IMR-90 (cell line): ENCODE measurements around the gene BTLA. TPM values are rescaled to one million over a fixed set of nuclear protein-coding genes. Genes with fewer than 3 reads are reported as not detected.

ENCODE experiments used
- ATAC-seq: fragments of 200-7000 bp; cut with Tn5 transposase; 2 replicates; pipeline ENCODE4 v1.9.1; 2020; ENCODE audit warnings: low read depth, mild to moderate bottlenecking, moderate library complexity
- BruUV-seq: library from RNA; stranded (reverse); fragments of 400-500 nt; replicated peaks from 2 replicates; lab custom pipeline; 2021; lab: Mats Ljungman, UMichigan
- CTCF ChIA-PET: fragments of 300-600 bp; formaldehyde crosslinking; extraction: SDS; loops from one replicate; lab custom pipeline; 2021; ENCODE audit warnings: antibody characterized with exemption; lab: Yijun Ruan, JAX
- POLR2A ChIA-PET: fragments of 300-600 bp; sonication (Branson Sonifier 250); formaldehyde crosslinking; loops from one replicate; lab custom pipeline; 2022; ENCODE audit warnings: antibody characterized with exemption; ENCODE audit not compliant: unreplicated experiment; lab: Charles Lee
- DNase-seq: peaks from one replicate; pipeline ENCODE4 v3.0.0; 2013
- H2AFZ ChIP-seq: replicated peaks from 2 replicates; pipeline ENCODE3; 2013; ENCODE audit warnings: low read length, mild to moderate bottlenecking; ENCODE audit not compliant: poor library complexity
- H2AK5ac ChIP-seq: 2 replicates; pipeline ENCODE4 v1.6.1; 2013; ENCODE audit warnings: low read depth, low read length, inconsistent platforms
- H2AK9ac ChIP-seq: replicated peaks from 2 replicates; pipeline ENCODE3; 2013; ENCODE audit warnings: mild to moderate bottlenecking, low read depth, low read length, moderate library complexity; ENCODE audit not compliant: poor library complexity
- H2BK120ac ChIP-seq: 2 replicates; pipeline ENCODE4 v1.6.1; 2013; ENCODE audit warnings: low read depth, low read length, inconsistent platforms
- H2BK15ac ChIP-seq: 3 replicates; pipeline ENCODE4 v1.6.1; 2013; ENCODE audit warnings: low read depth, low read length, inconsistent platforms
- H2BK20ac ChIP-seq: 2 replicates; pipeline ENCODE4 v1.6.1; 2013; ENCODE audit warnings: low read depth, mild to moderate bottlenecking, inconsistent platforms, low read length, moderate library complexity
- H2BK5ac ChIP-seq: 2 replicates; pipeline ENCODE4 v1.6.1; 2013; ENCODE audit warnings: mild to moderate bottlenecking, low read depth, low read length, inconsistent platforms; ENCODE audit not compliant: poor library complexity, severe bottlenecking
- H3K14ac ChIP-seq: replicated peaks from 2 replicates; pipeline ENCODE4 v1.6.1; 2013; ENCODE audit warnings: low read depth, low read length, inconsistent platforms
- H3K18ac ChIP-seq: 2 replicates; pipeline ENCODE4 v1.6.1; 2013; ENCODE audit warnings: low read depth, low read length, control low read depth
- H3K23ac ChIP-seq: 2 replicates; pipeline ENCODE4 v1.6.1; 2013; ENCODE audit warnings: low read depth, low read length, inconsistent platforms
- H3K27ac ChIP-seq: 2 replicates; pipeline ENCODE4 v1.5.1; 2013; ENCODE audit warnings: mild to moderate bottlenecking, control low read depth, low read length; ENCODE audit not compliant: insufficient read depth
- H3K27me3 ChIP-seq: 2 replicates; pipeline ENCODE4 v1.6.1; 2013; ENCODE audit warnings: low read length; ENCODE audit not compliant: control insufficient read depth, insufficient read depth
- H3K36me3 ChIP-seq: 2 replicates; pipeline ENCODE4 v1.6.1; 2013; ENCODE audit warnings: low read length, mixed read lengths; ENCODE audit not compliant: control insufficient read depth, insufficient read depth
- H3K4ac ChIP-seq: 2 replicates; pipeline ENCODE4 v1.6.1; 2013; ENCODE audit warnings: low read depth, low read length, inconsistent platforms
- H3K4me1 ChIP-seq: 2 replicates; pipeline ENCODE4 v1.6.1; 2013; ENCODE audit warnings: low read length, mixed read lengths; ENCODE audit not compliant: control insufficient read depth, insufficient read depth
- H3K4me2 ChIP-seq: 2 replicates; pipeline ENCODE4 v1.6.1; 2013; ENCODE audit warnings: low read depth, mild to moderate bottlenecking, control low read depth, low read length, moderate library complexity
- H3K4me3 ChIP-seq: 2 replicates; pipeline ENCODE4 v1.5.1; 2013; ENCODE audit warnings: low read depth, mild to moderate bottlenecking, control low read depth, low read length, moderate library complexity; ENCODE audit not compliant: insufficient read depth
- H3K56ac ChIP-seq: 2 replicates; pipeline ENCODE4 v1.6.1; 2013; ENCODE audit warnings: low read length, inconsistent platforms; ENCODE audit not compliant: insufficient read depth; ENCODE audit errors: extremely low read depth
- H3K79me1 ChIP-seq, 2 experiments: 2 replicates each; pipeline ENCODE4 v1.6.1; 2013; ENCODE audit warnings: low read length in 2 of 2, inconsistent platforms in 1 of 2, low read depth in 1 of 2
- H3K9ac ChIP-seq: 2 replicates; pipeline ENCODE4 v1.6.1; 2013; ENCODE audit warnings: low read depth, low read length, control low read depth
- H3K9me1 ChIP-seq: 2 replicates; pipeline ENCODE4 v1.6.1; 2013; ENCODE audit warnings: low read length, inconsistent platforms; ENCODE audit not compliant: insufficient read depth
- H3K9me3 ChIP-seq: 2 replicates; pipeline ENCODE4 v1.6.1; 2013; ENCODE audit warnings: low read length; ENCODE audit not compliant: control insufficient read depth, insufficient read depth
- H4K20me1 ChIP-seq: 2 replicates; pipeline ENCODE4 v1.6.1; 2013; ENCODE audit warnings: low read length, inconsistent platforms; ENCODE audit not compliant: insufficient read depth
- H4K5ac ChIP-seq: 2 replicates; pipeline ENCODE4 v1.6.1; 2013; ENCODE audit warnings: mild to moderate bottlenecking, low read depth, low read length, control low read depth
- H4K8ac ChIP-seq, 2 experiments: 2 replicates each; pipeline ENCODE4 v1.6.1; 2013; ENCODE audit warnings: low read depth in 2 of 2, low read length in 2 of 2, control low read depth in 1 of 2, inconsistent platforms in 1 of 2
- H4K91ac ChIP-seq: 2 replicates; pipeline ENCODE4 v1.6.1; 2013; ENCODE audit warnings: low read depth, low read length, inconsistent platforms; ENCODE audit not compliant: insufficient read depth
- BHLHE40 ChIP-seq: fragments of 150-350 bp; IDR thresholded peaks from 2 replicates; pipeline ENCODE4 v1.6.1; 2016; ENCODE audit warnings: mild to moderate bottlenecking, low read depth, low read length
- CEBPB ChIP-seq: IDR thresholded peaks from 2 replicates; pipeline ENCODE4 v1.6.1; 2012; ENCODE audit warnings: low read depth, low read length, improper control_type of control experiment
- CHD1 ChIP-seq: IDR thresholded peaks from 2 replicates; pipeline ENCODE4 v1.6.1; 2012; ENCODE audit warnings: low read depth, low read length, improper control_type of control experiment
- FOS ChIP-seq: fragments of 150-350 bp; IDR thresholded peaks from 2 replicates; pipeline ENCODE4 v1.6.1; 2016; ENCODE audit warnings: low read depth, low read length
- MAFK ChIP-seq: IDR thresholded peaks from 2 replicates; pipeline ENCODE4 v1.6.1; 2012; ENCODE audit warnings: low read depth, low read length, improper control_type of control experiment
- MAZ ChIP-seq: IDR thresholded peaks from 2 replicates; pipeline ENCODE4 v1.6.1; 2012; ENCODE audit warnings: low read depth, mild to moderate bottlenecking, low read length, improper control_type of control experiment, moderate library complexity, borderline replicate concordance
- MXI1 ChIP-seq: IDR thresholded peaks from 2 replicates; pipeline ENCODE4 v1.6.1; 2012; ENCODE audit warnings: low read depth, mild to moderate bottlenecking, low read length, moderate library complexity, borderline replicate concordance
- RCOR1 ChIP-seq: IDR thresholded peaks from 2 replicates; pipeline ENCODE4 v1.6.1; 2012; ENCODE audit warnings: mild to moderate bottlenecking, low read length, improper control_type of control experiment; ENCODE audit not compliant: insufficient replicate concordance
- RFX5 ChIP-seq: IDR thresholded peaks from 2 replicates; pipeline ENCODE4 v1.8.0; 2012; ENCODE audit warnings: low read depth, mild to moderate bottlenecking, low read length, moderate library complexity
- WGBS, 2 experiments: methylation state at CpG; one replicate each; pipeline versions ENCODE4 v1.1.5 to v1.1.7; 2013; ENCODE audit warnings: missing lambda C conversion rate in 2 of 2; ENCODE audit not compliant: insufficient read length in 1 of 2; ENCODE audit errors: extremely low coverage in 2 of 2; 5-methylcytosine and 5-hydroxymethylcytosine counted together
- dilution Hi-C: fragments of 300-500 bp; cut with HindIII; formaldehyde crosslinking; loops from one replicate; pipeline ENCODE4 v1.14.3; 2018; ENCODE audit warnings: low sequenced_read_pairs; ENCODE audit not compliant: unreplicated experiment
- in situ Hi-C: fragments of 300-500 bp; cut with MboI; formaldehyde crosslinking; loops from 3 replicates; pipeline ENCODE4 v1.14.3; 2019; ENCODE audit warnings: low sequenced_read_pairs, inconsistent platforms, mixed read lengths
- intact Hi-C: fragments of 100-400 bp; cut with micrococcal nuclease; formaldehyde crosslinking; loops from 2 replicates; pipeline ENCODE4 v1.10.0; 2022
- polyA plus RNA-seq, 3 experiments: library from polyadenylated mRNA; depleted of rRNA; stranded (reverse); fragments of >200 nt; gene quantifications; 2 replicates each; pipeline ENCODE4 v1.2.3, GENCODE V29; 2012; ENCODE audit warnings: low replicate concordance in 1 of 3
- total RNA-seq: library from RNA; depleted of rRNA; stranded (reverse); fragments of >200 nt; gene quantifications from 2 replicates; pipeline ENCODE4 v1.2.3, GENCODE V29; 2012
- TF ChIP-seq, protein P1 (sequence below): fragments of 150-350 bp; IDR thresholded peaks from 2 replicates; pipeline ENCODE4 v1.6.1; 2017; ENCODE audit warnings: mild to moderate bottlenecking, antibody characterized with exemption, low read length, low read depth
- TF ChIP-seq, protein P2 (sequence below): fragments of 150-350 bp; IDR thresholded peaks from 2 replicates; pipeline ENCODE4 v1.6.1; 2016; ENCODE audit warnings: low read depth, mild to moderate bottlenecking, low read length, moderate library complexity, borderline replicate concordance
- TF ChIP-seq, protein P3 (sequence below): conservative IDR thresholded peaks from 2 replicates; pipeline ENCODE4 v1.5.1; 2012; ENCODE audit warnings: mild to moderate bottlenecking, low read depth, low read length, improper control_type of control experiment

BTLA gene
- total and polyA plus RNA-seq, 2 of the 4 experiments (the other 2 are of a cell fraction), result not detected

- ATAC-seq (no peak), DNase-seq (no peak)
- Histone ChIP-seq H3K9ac (no peak overlapping the region), H2BK120ac (no peak overlapping the region), H3K4ac (no peak overlapping the region), H3K56ac (no peak overlapping the region), H3K18ac (no peak overlapping the region), H3K27ac (no peak overlapping the region), H3K79me1 (no peaks in the 10 kb centered on the region), H3K27me3 (no peaks in the 10 kb centered on the region; the same call in 1 of the 2 replicates), H2BK20ac (no peak overlapping the region), H3K4me2 (no peak overlapping the region), H3K23ac (no peak overlapping the region), H4K5ac (no peak overlapping the region), H2BK15ac (no peak overlapping the region), H4K91ac (no peak overlapping the region), H3K9me1 (no peaks in the 10 kb centered on the region), H2AK5ac (no peak overlapping the region), H2AK9ac (no peak overlapping the region), H2BK5ac (no peak overlapping the region), H3K4me1 (no peaks in the 10 kb centered on the region), H4K8ac (no peak overlapping the region), H3K4me3 (no peak overlapping the region), H4K20me1 (no peaks in the 10 kb centered on the region), H3K14ac (no peak overlapping the region), H2AFZ (no peak overlapping the region), H3K36me3 (no peaks in the 10 kb centered on the region), H3K9me3 (no peaks in the 10 kb centered on the region)
- CTCF ChIA-PET, result no interaction called here
- no TSS peak for BruUV-seq
- intact Hi-C loops, result no loop called here
- TF ChIP-seq MAFK, result no peak
- TF ChIP-seq, protein P1, sequence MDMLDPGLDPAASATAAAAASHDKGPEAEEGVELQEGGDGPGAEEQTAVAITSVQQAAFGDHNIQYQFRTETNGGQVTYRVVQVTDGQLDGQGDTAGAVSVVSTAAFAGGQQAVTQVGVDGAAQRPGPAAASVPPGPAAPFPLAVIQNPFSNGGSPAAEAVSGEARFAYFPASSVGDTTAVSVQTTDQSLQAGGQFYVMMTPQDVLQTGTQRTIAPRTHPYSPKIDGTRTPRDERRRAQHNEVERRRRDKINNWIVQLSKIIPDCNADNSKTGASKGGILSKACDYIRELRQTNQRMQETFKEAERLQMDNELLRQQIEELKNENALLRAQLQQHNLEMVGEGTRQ, result no peak
- TF ChIP-seq MXI1, result no peak
- TF ChIP-seq CHD1, result no peak
- TF ChIP-seq CEBPB, result no peak
- TF ChIP-seq, protein P2, sequence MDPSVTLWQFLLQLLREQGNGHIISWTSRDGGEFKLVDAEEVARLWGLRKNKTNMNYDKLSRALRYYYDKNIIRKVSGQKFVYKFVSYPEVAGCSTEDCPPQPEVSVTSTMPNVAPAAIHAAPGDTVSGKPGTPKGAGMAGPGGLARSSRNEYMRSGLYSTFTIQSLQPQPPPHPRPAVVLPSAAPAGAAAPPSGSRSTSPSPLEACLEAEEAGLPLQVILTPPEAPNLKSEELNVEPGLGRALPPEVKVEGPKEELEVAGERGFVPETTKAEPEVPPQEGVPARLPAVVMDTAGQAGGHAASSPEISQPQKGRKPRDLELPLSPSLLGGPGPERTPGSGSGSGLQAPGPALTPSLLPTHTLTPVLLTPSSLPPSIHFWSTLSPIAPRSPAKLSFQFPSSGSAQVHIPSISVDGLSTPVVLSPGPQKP, result no peak
- no peak for TF ChIP-seq RCOR1
- no peak for TF ChIP-seq MAZ
- no peak for TF ChIP-seq BHLHE40
- no peak for TF ChIP-seq FOS
- no peak for TF ChIP-seq RFX5
- TF ChIP-seq, protein P3, sequence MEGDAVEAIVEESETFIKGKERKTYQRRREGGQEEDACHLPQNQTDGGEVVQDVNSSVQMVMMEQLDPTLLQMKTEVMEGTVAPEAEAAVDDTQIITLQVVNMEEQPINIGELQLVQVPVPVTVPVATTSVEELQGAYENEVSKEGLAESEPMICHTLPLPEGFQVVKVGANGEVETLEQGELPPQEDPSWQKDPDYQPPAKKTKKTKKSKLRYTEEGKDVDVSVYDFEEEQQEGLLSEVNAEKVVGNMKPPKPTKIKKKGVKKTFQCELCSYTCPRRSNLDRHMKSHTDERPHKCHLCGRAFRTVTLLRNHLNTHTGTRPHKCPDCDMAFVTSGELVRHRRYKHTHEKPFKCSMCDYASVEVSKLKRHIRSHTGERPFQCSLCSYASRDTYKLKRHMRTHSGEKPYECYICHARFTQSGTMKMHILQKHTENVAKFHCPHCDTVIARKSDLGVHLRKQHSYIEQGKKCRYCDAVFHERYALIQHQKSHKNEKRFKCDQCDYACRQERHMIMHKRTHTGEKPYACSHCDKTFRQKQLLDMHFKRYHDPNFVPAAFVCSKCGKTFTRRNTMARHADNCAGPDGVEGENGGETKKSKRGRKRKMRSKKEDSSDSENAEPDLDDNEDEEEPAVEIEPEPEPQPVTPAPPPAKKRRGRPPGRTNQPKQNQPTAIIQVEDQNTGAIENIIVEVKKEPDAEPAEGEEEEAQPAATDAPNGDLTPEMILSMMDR, result no peak
- in situ Hi-C loops, result loop anchor here (25.0 kb wide), 1 partner anchor 363 kb away; the partner anchor contains the start of gene GCSAM
- WGBS, 2 experiments, result no CpG with 5 or more reads among the region's 2 CpGs
- POLR2A ChIA-PET, result interaction anchor here (0.5 kb wide), 1 partner anchor 34 kb away, joined by 4 read pairs; no protein-coding TSS in a partner anchor
- dilution Hi-C loops, result loop anchor here (25.0 kb wide), 1 partner anchor 188 kb away; no protein-coding TSS in a partner anchor
These were observed 1.3 kb upstream of the BTLA start for GRCh38 chr3:112500621-112501020.
